Liver (tissue), 9 donors: ENCODE results near the gene PLCL1. TPM values are rescaled to one million over a fixed set of nuclear protein-coding genes. Genes with fewer than 3 reads are reported as not detected.

Experiments used
- DNase-seq: peaks from one replicate; pipeline ENCODE4 v3.0.0-alpha.2; 2017; ENCODE audit warnings: low spot score
- H3K27ac ChIP-seq, 2 donors: one replicate each; pipeline ENCODE4 v1.7.0; 2013; ENCODE audit warnings: inconsistent platforms in 2 of 2, low read length in 2 of 2, control low read depth in 1 of 2, low read depth in 1 of 2, mild to moderate bottlenecking in 1 of 2
- H3K27me3 ChIP-seq, 4 donors: one replicate each; pipeline versions ENCODE4 v1.6.1 to v1.7.0; 2013; ENCODE audit warnings: low read length in 3 of 4, inconsistent platforms in 1 of 4, mild to moderate bottlenecking in 1 of 4, moderate library complexity in 1 of 4; ENCODE audit not compliant: control insufficient read depth in 4 of 4, insufficient read depth in 4 of 4
- H3K36me3 ChIP-seq, 4 donors: one replicate each; pipeline versions ENCODE4 v1.6.1 to v1.7.0; 2013; ENCODE audit warnings: low read length in 3 of 4, mild to moderate bottlenecking in 3 of 4, low read depth in 1 of 4, moderate library complexity in 1 of 4; ENCODE audit not compliant: control insufficient read depth in 4 of 4, insufficient read depth in 3 of 4
- H3K4me1 ChIP-seq, 4 donors: one replicate each; pipeline versions ENCODE4 v1.6.1 to v1.7.0; 2013; ENCODE audit warnings: low read length in 3 of 4, mild to moderate bottlenecking in 3 of 4, moderate library complexity in 1 of 4; ENCODE audit not compliant: control insufficient read depth in 4 of 4, insufficient read depth in 4 of 4
- H3K4me3 ChIP-seq, 3 donors: one replicate each; pipeline versions ENCODE4 v1.6.1 to v1.7.0; 2013; ENCODE audit warnings: low read length in 3 of 3, control low read depth in 1 of 3, low read depth in 1 of 3, mild to moderate bottlenecking in 1 of 3
- H3K9ac ChIP-seq, 2 donors: one replicate each; pipeline ENCODE4 v1.7.0; 2013; ENCODE audit warnings: low read length in 2 of 2, mild to moderate bottlenecking in 2 of 2, moderate library complexity in 2 of 2, control low read depth in 1 of 2, low read depth in 1 of 2
- H3K9me3 ChIP-seq, 4 donors: one replicate each; pipeline versions ENCODE4 v1.6.1 to v1.7.0; 2013; ENCODE audit warnings: low read length in 3 of 4; ENCODE audit not compliant: control insufficient read depth in 4 of 4
- FOXA2 ChIP-seq: IDR thresholded peaks from 2 replicates; pipeline ENCODE4 v1.6.1; 2016; ENCODE audit warnings: antibody characterized with exemption
- HNF4G ChIP-seq: IDR thresholded peaks from 2 replicates; pipeline ENCODE4 v1.6.1; 2016; ENCODE audit warnings: antibody characterized with exemption
- MAX ChIP-seq: IDR thresholded peaks from 2 replicates; pipeline ENCODE4 v1.6.1; 2016; ENCODE audit warnings: antibody characterized with exemption
- SP1 ChIP-seq: IDR thresholded peaks from 2 replicates; pipeline ENCODE4 v1.6.1; 2018; ENCODE audit warnings: antibody characterized with exemption, mild to moderate bottlenecking
- WGBS: extraction: QIAGEN DNeasy Blood & Tissue Kit; methylation state at CpG from one replicate; pipeline ENCODE4 v1.1.7; 2013; 5-methylcytosine and 5-hydroxymethylcytosine counted together
- polyA plus RNA-seq, 2 donors: library from polyadenylated mRNA; stranded (reverse) in 1 of 2; unstranded in 1 of 2; fragments of 200-250 nt in 1 of 2; fragments of >200 nt in 1 of 2; fragmentation: Nextera tagmentation in 1 of 2; extraction: Ambion mirVana in 1 of 2; gene quantifications; one replicate each; pipeline versions ENCODE4 v1.2.1 to v1.2.3, GENCODE V29; 2013 to 2015
- total RNA-seq, 2 donors: library from RNA; depleted of rRNA; stranded (reverse); fragments of >200 nt; gene quantifications; one replicate each; pipeline ENCODE4 v1.2.3, GENCODE V29; 2014
- TF ChIP-seq, protein P1 (sequence below): IDR thresholded peaks from 2 replicates; pipeline ENCODE4 v1.6.1; 2016; ENCODE audit warnings: antibody characterized with exemption, mild to moderate bottlenecking
- TF ChIP-seq, protein P2 (sequence below): fragments of 150-350 bp; IDR thresholded peaks from 2 replicates; pipeline ENCODE4 v1.5.1; 2017; ENCODE audit warnings: improper control_type of control experiment, low read depth, low read length; ENCODE audit not compliant: missing input control
- donor health status: healthy.
- donor health status: healthy.
- donor health status: healthy.
- donor health status: healthy.
- donor health status: healthy.

The PLCL1 gene
- total and polyA plus RNA-seq, 4 donors, result 0.08 to 0.59 (median 0.31) TPM

- TF ChIP-seq HNF4G (no peak), MAX (no peak), SP1 (no peak), FOXA2 (no peak)
- TF ChIP-seq, protein P1, sequence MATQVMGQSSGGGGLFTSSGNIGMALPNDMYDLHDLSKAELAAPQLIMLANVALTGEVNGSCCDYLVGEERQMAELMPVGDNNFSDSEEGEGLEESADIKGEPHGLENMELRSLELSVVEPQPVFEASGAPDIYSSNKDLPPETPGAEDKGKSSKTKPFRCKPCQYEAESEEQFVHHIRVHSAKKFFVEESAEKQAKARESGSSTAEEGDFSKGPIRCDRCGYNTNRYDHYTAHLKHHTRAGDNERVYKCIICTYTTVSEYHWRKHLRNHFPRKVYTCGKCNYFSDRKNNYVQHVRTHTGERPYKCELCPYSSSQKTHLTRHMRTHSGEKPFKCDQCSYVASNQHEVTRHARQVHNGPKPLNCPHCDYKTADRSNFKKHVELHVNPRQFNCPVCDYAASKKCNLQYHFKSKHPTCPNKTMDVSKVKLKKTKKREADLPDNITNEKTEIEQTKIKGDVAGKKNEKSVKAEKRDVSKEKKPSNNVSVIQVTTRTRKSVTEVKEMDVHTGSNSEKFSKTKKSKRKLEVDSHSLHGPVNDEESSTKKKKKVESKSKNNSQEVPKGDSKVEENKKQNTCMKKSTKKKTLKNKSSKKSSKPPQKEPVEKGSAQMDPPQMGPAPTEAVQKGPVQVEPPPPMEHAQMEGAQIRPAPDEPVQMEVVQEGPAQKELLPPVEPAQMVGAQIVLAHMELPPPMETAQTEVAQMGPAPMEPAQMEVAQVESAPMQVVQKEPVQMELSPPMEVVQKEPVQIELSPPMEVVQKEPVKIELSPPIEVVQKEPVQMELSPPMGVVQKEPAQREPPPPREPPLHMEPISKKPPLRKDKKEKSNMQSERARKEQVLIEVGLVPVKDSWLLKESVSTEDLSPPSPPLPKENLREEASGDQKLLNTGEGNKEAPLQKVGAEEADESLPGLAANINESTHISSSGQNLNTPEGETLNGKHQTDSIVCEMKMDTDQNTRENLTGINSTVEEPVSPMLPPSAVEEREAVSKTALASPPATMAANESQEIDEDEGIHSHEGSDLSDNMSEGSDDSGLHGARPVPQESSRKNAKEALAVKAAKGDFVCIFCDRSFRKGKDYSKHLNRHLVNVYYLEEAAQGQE, result peak; percentile 8
- TF ChIP-seq, protein P2, sequence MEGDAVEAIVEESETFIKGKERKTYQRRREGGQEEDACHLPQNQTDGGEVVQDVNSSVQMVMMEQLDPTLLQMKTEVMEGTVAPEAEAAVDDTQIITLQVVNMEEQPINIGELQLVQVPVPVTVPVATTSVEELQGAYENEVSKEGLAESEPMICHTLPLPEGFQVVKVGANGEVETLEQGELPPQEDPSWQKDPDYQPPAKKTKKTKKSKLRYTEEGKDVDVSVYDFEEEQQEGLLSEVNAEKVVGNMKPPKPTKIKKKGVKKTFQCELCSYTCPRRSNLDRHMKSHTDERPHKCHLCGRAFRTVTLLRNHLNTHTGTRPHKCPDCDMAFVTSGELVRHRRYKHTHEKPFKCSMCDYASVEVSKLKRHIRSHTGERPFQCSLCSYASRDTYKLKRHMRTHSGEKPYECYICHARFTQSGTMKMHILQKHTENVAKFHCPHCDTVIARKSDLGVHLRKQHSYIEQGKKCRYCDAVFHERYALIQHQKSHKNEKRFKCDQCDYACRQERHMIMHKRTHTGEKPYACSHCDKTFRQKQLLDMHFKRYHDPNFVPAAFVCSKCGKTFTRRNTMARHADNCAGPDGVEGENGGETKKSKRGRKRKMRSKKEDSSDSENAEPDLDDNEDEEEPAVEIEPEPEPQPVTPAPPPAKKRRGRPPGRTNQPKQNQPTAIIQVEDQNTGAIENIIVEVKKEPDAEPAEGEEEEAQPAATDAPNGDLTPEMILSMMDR, result no peak
- Histone ChIP-seq H3K27me3 (peaks cover 0 to 5% (median 0%) of the 10 kb centered on the region in 4 donors), H3K9ac (no peak overlapping the region), H3K9me3 (no peaks in the 10 kb centered on the region), H3K4me1 (peaks cover 7 to 15% (median 11%) of the 10 kb centered on the region in 4 donors), H3K36me3 (no peaks in the 10 kb centered on the region), H3K4me3 (peak overlapping the region; percentile 29 to 60 (median 33)), H3K27ac (no peak overlapping the region)
- DNase-seq, result no peak
- WGBS, result 1% methylated on average over 92 of the region's 92 CpGs
Measured at GRCh38 chr2:197804758-197805714, 643 bp downstream of the PLCL1 start.

DNA sequence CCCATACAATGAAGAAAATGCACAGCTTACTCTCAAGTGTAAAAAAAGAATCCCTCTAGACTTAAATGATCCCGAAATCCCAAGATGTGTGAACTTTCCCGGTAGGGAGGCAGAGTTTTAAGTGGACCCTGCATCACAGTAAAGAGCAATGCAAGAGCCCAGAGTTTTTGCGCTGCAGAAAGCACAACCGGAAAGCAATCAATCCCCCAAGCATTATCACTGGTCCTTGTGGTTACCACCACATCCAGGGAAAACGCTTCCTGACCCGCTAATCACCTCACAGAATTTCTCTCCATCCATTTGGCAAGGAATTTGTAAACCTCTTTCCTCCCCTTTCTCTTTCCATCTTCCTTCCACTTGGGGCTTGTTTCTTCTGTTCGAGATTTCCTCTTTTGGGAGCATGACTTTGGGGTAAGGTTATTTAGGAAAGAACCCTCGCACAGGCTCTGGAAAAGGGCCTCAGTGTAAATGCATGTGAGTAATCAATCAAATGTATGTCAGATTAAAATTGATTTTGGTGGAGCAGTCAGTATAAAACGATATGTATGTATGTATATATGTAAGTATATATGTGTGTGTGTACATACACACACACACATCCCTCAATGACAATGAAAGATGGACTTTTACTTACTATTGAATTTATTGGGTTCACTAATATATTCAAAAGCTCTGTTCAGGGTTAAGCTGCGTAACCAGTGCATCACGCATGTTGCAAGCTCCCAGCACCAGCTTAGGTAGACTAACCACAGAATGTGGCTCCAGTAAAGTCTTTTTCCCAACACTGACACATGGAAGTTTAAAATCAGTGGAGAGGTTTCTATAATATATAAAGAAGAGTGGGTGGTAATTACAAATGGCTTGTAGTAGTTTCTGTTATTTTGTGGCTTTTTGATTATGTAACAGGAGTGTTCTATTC is 1.6 kb downstream of the PLCL1 start:
- Histone ChIP-seq H3K4me3 (peak overlapping the region in 1 of 3 donors; percentile 60), H3K27me3 (peaks cover 0 to 5% (median 0%) of the 10 kb centered on the region in 4 donors), H3K4me1 (peaks cover 7 to 15% (median 11%) of the 10 kb centered on the region in 4 donors), H3K9me3 (no peaks in the 10 kb centered on the region), H3K36me3 (no peaks in the 10 kb centered on the region), H3K27ac (no peak overlapping the region), H3K9ac (no peak overlapping the region)
- TF ChIP-seq, protein P1, result peak; percentile 2
- TF ChIP-seq, protein P2, result no peak
- DNase-seq, result no peak
- WGBS, result 35% methylated on average over 11 of the region's 11 CpGs
